Adrenal gland (tissue), 5 donors: ENCODE data around the gene SPAG7.

ENCODE experiments used
- POLR2A ChIP-seq, 2 donors: fragments of 450-650 bp; IDR thresholded peaks; one replicate each; pipeline ENCODE4 v1.6.1; 2017; ENCODE audit warnings: antibody characterized with exemption in 2 of 2, mild to moderate bottlenecking in 2 of 2, moderate library complexity in 1 of 2
- TF ChIP-seq, protein P1 (sequence below), 6 experiments: fragments of 450-650 bp in 4 of 6; fragments of 200-600 bp in 2 of 6; sonication (generic) in 1 of 6; IDR thresholded peaks; 1 replicate in 5 of 6; 2 replicates in 1 of 6; pipeline versions ENCODE4 v1.5.1 to v1.8.0; 2016 to 2021; ENCODE audit warnings: antibody characterized with exemption in 6 of 6, mild to moderate bottlenecking in 2 of 6, moderate library complexity in 1 of 6
- donor health status: DM: no; HTN: no; CAD: no.

DNA sequence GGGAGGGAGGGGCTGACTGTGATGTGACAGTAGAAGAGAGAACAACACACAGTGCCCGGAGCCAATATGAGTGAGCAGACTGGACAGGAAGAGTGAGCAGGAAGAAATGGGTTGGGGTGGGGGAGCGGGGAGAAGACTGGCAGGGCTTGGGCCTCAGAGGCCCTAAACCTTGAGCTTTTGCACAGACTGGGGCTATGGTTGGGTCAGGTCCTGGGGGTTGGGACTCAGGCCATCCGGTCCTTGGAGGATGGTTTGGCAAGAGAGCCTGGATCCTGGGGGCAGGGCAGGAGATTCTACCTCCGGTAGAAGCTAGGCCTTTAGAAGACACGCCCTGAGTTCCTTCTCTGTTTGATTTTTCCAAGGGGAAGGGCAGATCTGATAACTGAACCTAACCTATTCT, 18.8 kb upstream of the SPAG7 start:
- TF ChIP-seq, protein P1, sequence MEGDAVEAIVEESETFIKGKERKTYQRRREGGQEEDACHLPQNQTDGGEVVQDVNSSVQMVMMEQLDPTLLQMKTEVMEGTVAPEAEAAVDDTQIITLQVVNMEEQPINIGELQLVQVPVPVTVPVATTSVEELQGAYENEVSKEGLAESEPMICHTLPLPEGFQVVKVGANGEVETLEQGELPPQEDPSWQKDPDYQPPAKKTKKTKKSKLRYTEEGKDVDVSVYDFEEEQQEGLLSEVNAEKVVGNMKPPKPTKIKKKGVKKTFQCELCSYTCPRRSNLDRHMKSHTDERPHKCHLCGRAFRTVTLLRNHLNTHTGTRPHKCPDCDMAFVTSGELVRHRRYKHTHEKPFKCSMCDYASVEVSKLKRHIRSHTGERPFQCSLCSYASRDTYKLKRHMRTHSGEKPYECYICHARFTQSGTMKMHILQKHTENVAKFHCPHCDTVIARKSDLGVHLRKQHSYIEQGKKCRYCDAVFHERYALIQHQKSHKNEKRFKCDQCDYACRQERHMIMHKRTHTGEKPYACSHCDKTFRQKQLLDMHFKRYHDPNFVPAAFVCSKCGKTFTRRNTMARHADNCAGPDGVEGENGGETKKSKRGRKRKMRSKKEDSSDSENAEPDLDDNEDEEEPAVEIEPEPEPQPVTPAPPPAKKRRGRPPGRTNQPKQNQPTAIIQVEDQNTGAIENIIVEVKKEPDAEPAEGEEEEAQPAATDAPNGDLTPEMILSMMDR (IDR thresholded peaks at IDR 0.05): no peak
- TF ChIP-seq POLR2A (IDR thresholded peaks at IDR 0.05): peak in 1 of 2 donors; percentile 16
